HG02759 (cell line): Measurements from ENCODE around the gene POLRMT.

Source experiments
- ATAC-seq: cut with Tn5 transposase; IDR thresholded peaks from one replicate; pipeline ENCODE4 v1.9.1; 2021; ENCODE audit warnings: mild to moderate bottlenecking, moderate library complexity; ENCODE audit not compliant: unreplicated experiment

POLRMT gene

DNA sequence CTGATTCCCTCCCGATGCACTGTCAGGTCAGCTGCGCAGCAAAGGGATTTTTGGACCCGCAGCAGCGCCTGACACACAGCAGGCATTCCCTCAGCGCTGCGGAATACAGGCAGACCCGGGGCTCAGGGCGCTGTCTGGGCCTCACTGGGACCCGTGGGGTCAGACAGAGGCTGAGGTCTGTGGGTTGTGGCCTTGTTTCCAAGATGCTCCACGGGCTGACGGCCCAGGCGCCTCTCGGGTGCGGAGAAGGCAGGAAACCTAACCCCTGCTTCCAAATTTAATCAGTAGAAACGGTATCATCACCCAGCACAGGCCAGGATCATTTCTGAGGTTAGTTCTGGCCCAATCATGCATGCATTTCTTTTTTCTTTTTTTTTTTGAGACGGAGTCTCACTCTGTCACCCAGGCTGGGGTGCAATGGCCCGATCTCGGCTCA lies 30.4 kb upstream of the POLRMT start:
- no peak for ATAC-seq

GRCh38 chr19:662962-663681 lies 29.8 kb upstream of the POLRMT start, which contains the start of gene RNF126:
Gene RNF126, minus strand, starts transcription at chr19:663214. Its CDS starts 93 bp downstream, at chr19:663121.
- peak; percentile 66 for ATAC-seq

- peak; percentile 22 for ATAC-seq
These were observed 29.0 kb upstream of the POLRMT start for GRCh38 chr19:662207-662961.

DNA sequence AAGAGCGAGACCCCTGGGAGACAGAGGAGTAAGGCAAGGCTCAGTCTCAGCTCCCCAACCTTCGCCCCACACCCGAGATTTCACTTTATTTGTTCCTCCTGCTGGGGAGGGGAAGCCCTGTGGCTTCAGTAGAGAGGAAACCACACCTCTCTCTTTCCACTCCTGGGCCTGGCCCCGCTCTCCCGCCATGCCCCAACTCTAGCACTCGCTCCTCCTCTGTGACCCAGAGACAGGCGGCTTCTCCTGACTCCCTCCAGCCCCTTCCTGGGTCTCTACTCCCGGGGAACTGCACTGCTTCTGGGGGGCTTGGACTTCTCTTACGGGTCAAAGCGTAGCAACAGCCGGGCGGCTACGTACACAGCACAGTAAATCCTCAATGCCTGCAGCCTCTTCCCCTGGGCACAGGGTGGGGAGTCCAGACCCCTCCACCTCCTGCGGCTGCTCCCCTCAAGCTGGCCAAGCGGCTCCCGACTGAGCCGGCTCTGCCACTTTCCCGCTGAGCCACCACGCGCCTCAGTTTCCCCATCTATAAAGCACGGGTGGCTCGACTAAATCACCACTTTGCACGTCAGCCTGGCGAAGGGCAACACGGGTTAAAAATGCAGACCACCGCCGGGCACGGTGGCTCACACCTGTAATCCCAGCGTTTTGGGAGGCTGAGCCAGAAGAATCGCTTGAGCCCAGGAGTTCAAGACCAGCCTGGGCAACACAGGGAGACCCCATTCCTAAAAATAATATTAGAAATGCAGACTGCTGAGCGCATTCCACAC lies 28.3 kb upstream of the POLRMT start:
- ATAC-seq: no peak

DNA sequence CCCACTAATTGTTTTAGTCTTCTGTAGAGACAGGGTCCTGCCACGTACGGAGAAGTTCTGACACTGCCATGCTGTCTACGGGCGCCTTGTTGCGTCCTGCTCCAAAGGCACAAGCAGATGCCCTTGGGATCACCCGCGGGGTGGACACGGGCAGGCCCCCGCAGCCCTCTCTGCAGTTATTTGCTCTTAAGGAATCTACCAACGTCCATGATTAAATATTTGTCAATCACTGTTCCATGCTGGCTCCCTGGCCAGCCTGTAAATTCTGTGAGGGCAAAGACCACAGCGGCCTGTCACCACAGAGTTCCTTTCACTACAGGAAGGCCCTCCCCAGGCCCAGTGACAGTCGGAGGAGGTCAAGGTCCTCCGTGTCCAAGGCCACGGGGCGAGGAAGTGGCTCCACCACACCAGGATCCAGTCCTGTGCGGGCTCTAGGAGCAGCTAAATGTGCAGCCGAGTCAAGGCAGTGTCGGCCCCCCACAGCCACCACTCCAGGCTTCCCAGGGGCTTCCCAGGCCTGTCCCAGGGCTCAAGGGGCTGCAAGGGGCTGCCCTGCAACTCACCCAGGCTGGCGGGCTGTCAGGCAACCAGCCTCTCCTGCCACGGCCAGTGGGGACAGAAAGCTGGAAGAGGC lies 27.6 kb upstream of the POLRMT start:
- no peak for ATAC-seq

GRCh38 chr19:658916-659839 lies 25.8 kb upstream of the POLRMT start:
- no peak for ATAC-seq

- ATAC-seq: no peak
These were observed 24.9 kb upstream of the POLRMT start for GRCh38 chr19:658059-658839.

GRCh38 chr19:657611-658010 lies 24.3 kb upstream of the POLRMT start:
- ATAC-seq: no peak

DNA sequence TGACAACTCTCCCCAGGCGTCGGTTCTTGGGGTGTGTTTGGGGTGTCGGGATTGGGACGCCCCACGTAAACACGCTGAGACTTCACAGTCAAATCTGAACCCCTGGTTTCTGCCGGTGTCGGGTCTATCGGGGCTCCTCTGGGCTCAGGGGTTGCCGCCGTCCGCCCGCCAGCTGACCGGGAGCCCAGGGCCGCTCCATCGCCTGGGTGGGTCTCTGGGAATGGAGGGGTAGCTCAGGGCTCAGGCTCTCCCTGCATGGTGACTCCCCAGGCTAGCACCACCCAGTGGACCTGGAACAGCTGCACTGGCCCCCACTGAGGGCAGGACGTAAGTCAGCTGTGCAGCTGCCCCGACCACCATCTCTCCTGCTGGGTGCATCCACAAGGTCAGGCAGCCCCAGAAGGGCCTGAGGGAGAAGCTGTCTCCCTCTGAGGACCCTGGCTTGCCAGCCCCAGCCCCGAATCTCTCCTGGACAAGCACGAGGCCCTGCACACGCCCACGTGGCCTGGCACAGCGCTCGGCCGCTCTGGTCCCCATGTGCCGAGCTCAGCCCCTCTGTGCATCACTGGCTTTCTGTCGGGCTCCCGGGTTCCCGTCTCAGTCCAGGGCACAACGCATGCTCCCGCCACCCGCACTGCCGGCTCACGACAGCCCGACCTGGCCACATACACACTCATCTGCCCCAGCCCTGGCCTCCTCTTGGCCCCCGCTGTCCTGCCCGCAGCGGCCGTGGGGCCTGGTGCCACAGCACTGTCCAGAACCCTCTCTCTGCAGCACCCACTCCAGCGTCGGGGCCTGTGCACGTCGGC lies 23.6 kb upstream of the POLRMT start:
- no peak for ATAC-seq

DNA sequence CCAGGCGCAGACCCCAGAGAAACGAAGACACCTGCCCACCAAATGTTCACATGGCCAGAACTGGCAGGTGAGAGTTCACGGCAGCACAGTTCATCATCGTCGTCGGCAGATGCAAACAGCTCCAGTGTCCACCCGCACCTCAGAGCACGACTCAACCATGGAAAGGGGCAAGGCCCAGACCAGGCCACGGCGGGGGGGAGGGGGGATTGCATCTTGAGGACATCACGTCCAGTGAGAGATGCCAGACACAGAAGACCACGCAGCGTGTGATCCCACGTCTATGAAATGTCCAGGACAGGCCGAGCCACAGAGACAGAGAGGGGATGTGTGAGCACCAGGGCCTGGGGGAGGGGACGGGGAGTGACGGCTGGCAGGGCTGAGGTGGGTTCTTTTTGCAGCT lies 22.4 kb upstream of the POLRMT start:
- ATAC-seq: no peak

- no peak for ATAC-seq
These were observed 20.1 kb upstream of the POLRMT start for GRCh38 chr19:653425-653824.

- ATAC-seq: no peak
These were observed 19.4 kb upstream of the POLRMT start for GRCh38 chr19:652467-653389.

DNA sequence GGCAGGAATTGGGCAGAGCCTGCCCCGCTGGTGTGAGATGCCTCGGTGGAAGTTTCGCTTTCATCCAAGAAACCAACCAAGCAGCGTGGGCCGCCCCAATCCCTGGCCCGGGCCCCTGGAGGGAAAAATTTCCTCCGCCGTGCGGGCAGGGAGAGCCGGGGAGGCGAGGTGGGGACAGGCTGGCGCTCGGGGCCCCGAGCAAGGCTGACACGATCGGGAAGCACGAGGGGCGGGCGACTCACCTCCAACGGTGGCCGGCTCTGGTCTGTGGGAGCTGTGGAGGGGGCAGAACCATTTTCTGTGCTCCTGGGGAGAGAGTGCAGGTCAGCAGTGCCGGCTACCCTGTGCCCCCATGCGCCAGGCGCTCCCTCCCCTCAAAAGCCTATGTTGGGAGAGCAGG lies 18.7 kb upstream of the POLRMT start:
- ATAC-seq: no peak

DNA sequence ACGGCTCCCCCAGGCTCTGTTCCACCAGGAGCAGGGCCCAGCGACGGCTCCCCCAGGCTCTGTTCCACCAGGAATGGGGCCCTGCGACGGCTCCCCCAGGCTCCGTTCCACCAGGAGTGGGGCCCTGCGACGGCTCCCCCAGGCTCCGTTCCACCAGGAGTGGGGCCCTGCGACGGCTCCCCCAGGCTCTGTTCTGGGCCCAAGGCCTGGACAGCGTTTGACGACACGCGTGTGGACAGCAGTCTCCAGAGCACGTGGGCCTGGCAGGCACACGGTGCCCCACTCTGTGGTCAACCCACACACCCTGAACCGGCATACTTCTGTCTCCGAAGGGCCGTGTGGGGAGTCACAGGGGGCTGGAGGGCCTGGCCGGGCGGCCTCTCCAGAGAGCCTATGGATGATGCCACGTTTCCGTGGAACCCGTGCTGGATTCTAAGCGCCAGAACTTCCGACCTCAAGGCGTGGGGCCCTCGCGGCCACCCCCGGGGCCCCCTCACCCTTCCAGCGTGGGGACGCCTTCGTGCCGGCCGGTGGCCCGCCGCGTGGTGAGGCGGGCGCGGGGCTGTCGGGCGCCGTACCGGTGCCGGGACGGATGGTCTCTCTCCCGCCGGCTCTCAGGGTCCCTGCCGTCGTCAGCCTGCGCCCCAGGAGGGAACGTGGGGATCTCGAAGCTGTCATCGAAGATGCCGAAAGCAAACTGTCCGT lies 17.9 kb upstream of the POLRMT start:
- ATAC-seq: no peak

DNA sequence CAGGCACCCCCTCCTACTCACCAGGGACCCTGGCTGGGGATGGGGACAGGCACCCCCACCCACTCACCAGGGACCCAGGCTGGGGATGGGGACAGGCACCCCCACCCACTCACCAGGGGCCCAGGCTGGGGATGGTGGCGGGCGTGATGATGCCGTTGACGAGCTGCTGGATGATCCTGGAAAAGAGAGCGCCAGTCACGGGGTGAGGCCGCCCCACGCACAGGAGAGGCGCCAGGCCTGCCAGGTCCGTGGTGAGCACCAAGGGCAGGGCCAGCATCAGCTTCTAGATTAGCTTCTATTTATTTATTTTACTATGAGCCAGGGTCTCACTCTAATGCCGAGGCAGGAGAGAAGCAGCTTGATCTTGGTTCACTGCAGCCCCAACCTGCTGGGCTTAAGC lies 16.8 kb upstream of the POLRMT start:
- ATAC-seq: no peak

GRCh38 chr19:648904-649801 lies 15.8 kb upstream of the POLRMT start:
- ATAC-seq: no peak
